Liver (tissue), 9 donors: Measurements from ENCODE around the gene BANK1. TPM values are rescaled to one million over a fixed set of nuclear protein-coding genes. Genes with fewer than 3 reads are reported as not detected.

Experiments used
- DNase-seq: peaks from one replicate; pipeline ENCODE4 v3.0.0-alpha.2; 2017; ENCODE audit warnings: low spot score
- H3K27ac ChIP-seq, 2 donors: one replicate each; pipeline ENCODE4 v1.7.0; 2013; ENCODE audit warnings: inconsistent platforms in 2 of 2, low read length in 2 of 2, control low read depth in 1 of 2, low read depth in 1 of 2, mild to moderate bottlenecking in 1 of 2
- H3K27me3 ChIP-seq, 4 donors: one replicate each; pipeline versions ENCODE4 v1.6.1 to v1.7.0; 2013; ENCODE audit warnings: low read length in 3 of 4, inconsistent platforms in 1 of 4, mild to moderate bottlenecking in 1 of 4, moderate library complexity in 1 of 4; ENCODE audit not compliant: control insufficient read depth in 4 of 4, insufficient read depth in 4 of 4
- H3K36me3 ChIP-seq, 4 donors: one replicate each; pipeline versions ENCODE4 v1.6.1 to v1.7.0; 2013; ENCODE audit warnings: low read length in 3 of 4, mild to moderate bottlenecking in 3 of 4, low read depth in 1 of 4, moderate library complexity in 1 of 4; ENCODE audit not compliant: control insufficient read depth in 4 of 4, insufficient read depth in 3 of 4
- H3K4me1 ChIP-seq, 4 donors: one replicate each; pipeline versions ENCODE4 v1.6.1 to v1.7.0; 2013; ENCODE audit warnings: low read length in 3 of 4, mild to moderate bottlenecking in 3 of 4, moderate library complexity in 1 of 4; ENCODE audit not compliant: control insufficient read depth in 4 of 4, insufficient read depth in 4 of 4
- H3K4me3 ChIP-seq, 3 donors: one replicate each; pipeline versions ENCODE4 v1.6.1 to v1.7.0; 2013; ENCODE audit warnings: low read length in 3 of 3, control low read depth in 1 of 3, low read depth in 1 of 3, mild to moderate bottlenecking in 1 of 3
- H3K9ac ChIP-seq, 2 donors: one replicate each; pipeline ENCODE4 v1.7.0; 2013; ENCODE audit warnings: low read length in 2 of 2, mild to moderate bottlenecking in 2 of 2, moderate library complexity in 2 of 2, control low read depth in 1 of 2, low read depth in 1 of 2
- H3K9me3 ChIP-seq, 4 donors: one replicate each; pipeline versions ENCODE4 v1.6.1 to v1.7.0; 2013; ENCODE audit warnings: low read length in 3 of 4; ENCODE audit not compliant: control insufficient read depth in 4 of 4
- EGR1 ChIP-seq, 2 donors: IDR thresholded peaks; 2 replicates each; pipeline ENCODE4 v1.6.1; 2016 to 2018; ENCODE audit warnings: antibody characterized with exemption in 2 of 2, low read depth in 2 of 2
- FOXA1 ChIP-seq: IDR thresholded peaks from 2 replicates; pipeline ENCODE4 v1.6.1; 2016; ENCODE audit warnings: antibody characterized with exemption
- FOXA2 ChIP-seq: IDR thresholded peaks from 2 replicates; pipeline ENCODE4 v1.6.1; 2016; ENCODE audit warnings: antibody characterized with exemption
- GABPA ChIP-seq, 2 donors: IDR thresholded peaks in 1 of 2; conservative IDR thresholded peaks in 1 of 2; 2 replicates each; pipeline ENCODE4 v1.6.1; 2016; ENCODE audit warnings: antibody characterized with exemption in 2 of 2, mild to moderate bottlenecking in 1 of 2, moderate library complexity in 1 of 2
- HNF4A ChIP-seq, 2 donors: conservative IDR thresholded peaks; 2 replicates each; pipeline ENCODE4 v1.6.1; 2016; ENCODE audit warnings: antibody characterized with exemption in 2 of 2, mild to moderate bottlenecking in 2 of 2
- HNF4G ChIP-seq: IDR thresholded peaks from 2 replicates; pipeline ENCODE4 v1.6.1; 2016; ENCODE audit warnings: antibody characterized with exemption
- JUND ChIP-seq, 2 donors: IDR thresholded peaks; 2 replicates each; pipeline ENCODE4 v1.6.1; 2016; ENCODE audit warnings: antibody characterized with exemption in 2 of 2
- NR2F2 ChIP-seq: IDR thresholded peaks from 2 replicates; pipeline ENCODE4 v1.6.1; 2016; ENCODE audit warnings: antibody characterized with exemption
- RAD21 ChIP-seq, 2 donors: IDR thresholded peaks; 2 replicates each; pipeline ENCODE4 v1.6.1; 2016; ENCODE audit warnings: antibody characterized with exemption in 2 of 2, mild to moderate bottlenecking in 2 of 2
- RXRA ChIP-seq, 2 donors: IDR thresholded peaks; 2 replicates each; pipeline ENCODE4 v1.6.1; 2017 to 2018; ENCODE audit warnings: antibody characterized with exemption in 2 of 2, mild to moderate bottlenecking in 1 of 2
- SP1 ChIP-seq: IDR thresholded peaks from 2 replicates; pipeline ENCODE4 v1.6.1; 2018; ENCODE audit warnings: antibody characterized with exemption, mild to moderate bottlenecking
- TAF1 ChIP-seq: conservative IDR thresholded peaks from 2 replicates; pipeline ENCODE4 v1.6.1; 2016; ENCODE audit warnings: antibody characterized with exemption, mild to moderate bottlenecking
- YY1 ChIP-seq: IDR thresholded peaks from 2 replicates; pipeline ENCODE4 v1.6.1; 2016; ENCODE audit warnings: antibody characterized with exemption, mild to moderate bottlenecking
- WGBS: extraction: QIAGEN DNeasy Blood & Tissue Kit; methylation state at CpG from one replicate; pipeline ENCODE4 v1.1.7; 2013; 5-methylcytosine and 5-hydroxymethylcytosine counted together
- polyA plus RNA-seq, 2 donors: library from polyadenylated mRNA; stranded (reverse) in 1 of 2; unstranded in 1 of 2; fragments of 200-250 nt in 1 of 2; fragments of >200 nt in 1 of 2; fragmentation: Nextera tagmentation in 1 of 2; extraction: Ambion mirVana in 1 of 2; gene quantifications; one replicate each; pipeline versions ENCODE4 v1.2.1 to v1.2.3, GENCODE V29; 2013 to 2015
- total RNA-seq, 2 donors: library from RNA; depleted of rRNA; stranded (reverse); fragments of >200 nt; gene quantifications; one replicate each; pipeline ENCODE4 v1.2.3, GENCODE V29; 2014
- TF ChIP-seq, protein P1 (sequence below): fragments of 150-350 bp; IDR thresholded peaks from 2 replicates; pipeline ENCODE4 v1.5.1; 2017; ENCODE audit warnings: improper control_type of control experiment, low read depth, low read length; ENCODE audit not compliant: missing input control
- TF ChIP-seq, protein P2 (sequence below): IDR thresholded peaks from 2 replicates; pipeline ENCODE4 v1.6.1; 2016; ENCODE audit warnings: antibody characterized with exemption, mild to moderate bottlenecking
- TF ChIP-seq, protein P3 (sequence below): IDR thresholded peaks from 2 replicates; pipeline ENCODE4 v1.6.1; 2016; ENCODE audit warnings: antibody characterized with exemption
- donor health status: healthy.
- donor health status: healthy.
- donor health status: healthy.
- donor health status: healthy.
- donor health status: healthy.

BANK1 gene
- total and polyA plus RNA-seq, 4 donors, result 0.06 to 1.7 (median 0.35) TPM

DNA sequence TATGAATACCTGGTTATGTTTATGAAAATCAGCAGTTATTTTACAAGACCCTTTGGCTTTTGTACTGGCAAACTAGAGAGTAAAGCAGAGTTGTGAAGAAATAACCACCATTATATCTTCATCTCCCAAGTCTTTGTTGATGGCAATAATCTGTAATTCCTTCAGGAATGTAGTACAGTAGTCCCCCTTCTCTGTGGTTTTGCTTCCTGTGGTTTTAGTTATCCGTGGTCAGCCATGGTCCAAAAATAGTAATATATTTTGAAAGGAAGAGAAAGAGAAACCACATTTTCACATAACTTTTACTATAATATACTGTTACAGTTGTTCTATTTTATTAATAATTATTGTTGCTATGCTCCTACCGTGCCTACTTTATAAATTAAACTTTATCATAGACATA lies 27.8 kb downstream of the BANK1 start (continued):
- TF ChIP-seq RXRA (IDR thresholded peaks at IDR 0.05), result no peak
- no peak for TF ChIP-seq SP1
- no peak for TF ChIP-seq HNF4G
- TF ChIP-seq RAD21 (IDR thresholded peaks at IDR 0.05), result no peak
- no peak for TF ChIP-seq JUND (IDR thresholded peaks at IDR 0.05)
- TF ChIP-seq TAF1, result no peak
- TF ChIP-seq, protein P1, sequence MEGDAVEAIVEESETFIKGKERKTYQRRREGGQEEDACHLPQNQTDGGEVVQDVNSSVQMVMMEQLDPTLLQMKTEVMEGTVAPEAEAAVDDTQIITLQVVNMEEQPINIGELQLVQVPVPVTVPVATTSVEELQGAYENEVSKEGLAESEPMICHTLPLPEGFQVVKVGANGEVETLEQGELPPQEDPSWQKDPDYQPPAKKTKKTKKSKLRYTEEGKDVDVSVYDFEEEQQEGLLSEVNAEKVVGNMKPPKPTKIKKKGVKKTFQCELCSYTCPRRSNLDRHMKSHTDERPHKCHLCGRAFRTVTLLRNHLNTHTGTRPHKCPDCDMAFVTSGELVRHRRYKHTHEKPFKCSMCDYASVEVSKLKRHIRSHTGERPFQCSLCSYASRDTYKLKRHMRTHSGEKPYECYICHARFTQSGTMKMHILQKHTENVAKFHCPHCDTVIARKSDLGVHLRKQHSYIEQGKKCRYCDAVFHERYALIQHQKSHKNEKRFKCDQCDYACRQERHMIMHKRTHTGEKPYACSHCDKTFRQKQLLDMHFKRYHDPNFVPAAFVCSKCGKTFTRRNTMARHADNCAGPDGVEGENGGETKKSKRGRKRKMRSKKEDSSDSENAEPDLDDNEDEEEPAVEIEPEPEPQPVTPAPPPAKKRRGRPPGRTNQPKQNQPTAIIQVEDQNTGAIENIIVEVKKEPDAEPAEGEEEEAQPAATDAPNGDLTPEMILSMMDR, result no peak
- TF ChIP-seq FOXA1, result no peak

DNA sequence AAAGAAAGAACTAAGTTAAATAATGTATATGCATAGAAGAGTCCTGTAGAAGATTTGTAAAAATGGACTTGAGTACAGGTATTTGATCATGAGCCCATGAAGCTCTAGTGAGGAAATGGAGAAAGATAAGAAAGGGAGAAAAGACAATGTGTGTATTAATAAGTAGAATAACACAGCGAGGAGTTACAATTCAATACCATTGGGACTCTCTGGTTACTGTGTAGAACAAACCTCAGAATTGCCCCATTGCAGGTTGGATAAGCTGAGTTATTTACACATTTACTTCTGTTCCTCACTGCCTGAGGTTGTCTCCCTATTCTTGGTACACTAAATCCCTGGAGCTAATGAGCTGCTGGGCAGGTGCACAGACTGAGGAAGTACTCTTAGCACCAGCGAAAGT lies 33.3 kb downstream of the BANK1 start:
- DNase-seq, result no peak
- TF ChIP-seq SP1 (no peak), RAD21 (IDR thresholded peaks at IDR 0.05) (no peak), GABPA (IDR thresholded peaks at IDR 0.05 in 1 of 2, conservative IDR thresholded peaks at IDR 0.05 in 1 of 2) (no peak)
- 83% methylated on average over 2 of the region's 2 CpGs for WGBS
- Histone ChIP-seq H3K9ac (no peak overlapping the region), H3K36me3 (no peaks in the 10 kb centered on the region), H3K4me1 (no peaks in the 10 kb centered on the region), H3K27me3 (no peaks in the 10 kb centered on the region), H3K9me3 (peaks cover 0 to 3% (median 0%) of the 10 kb centered on the region in 4 donors), H3K4me3 (no peak overlapping the region), H3K27ac (no peak overlapping the region)

DNA sequence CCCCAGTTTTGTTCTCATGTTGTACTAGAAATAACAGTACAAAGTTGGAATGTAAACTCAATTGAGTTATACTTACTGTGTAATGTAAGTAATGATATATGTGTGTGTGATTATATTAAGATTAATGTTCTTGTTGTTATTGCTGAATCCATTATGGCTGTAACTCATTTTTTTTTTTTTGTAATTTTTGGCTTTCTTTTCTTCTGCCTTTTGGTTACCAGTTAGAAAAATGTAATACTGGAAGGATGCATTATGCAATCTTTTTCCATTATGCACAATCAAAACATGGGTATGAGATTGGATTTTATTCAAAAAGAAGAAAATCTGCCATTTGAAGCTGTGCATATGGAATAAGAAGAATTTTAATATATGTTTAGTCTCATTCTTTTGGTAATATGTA lies 34.0 kb downstream of the BANK1 start:
- TF ChIP-seq JUND (IDR thresholded peaks at IDR 0.05), result no peak
- TF ChIP-seq NR2F2, result no peak
- TF ChIP-seq, protein P2, sequence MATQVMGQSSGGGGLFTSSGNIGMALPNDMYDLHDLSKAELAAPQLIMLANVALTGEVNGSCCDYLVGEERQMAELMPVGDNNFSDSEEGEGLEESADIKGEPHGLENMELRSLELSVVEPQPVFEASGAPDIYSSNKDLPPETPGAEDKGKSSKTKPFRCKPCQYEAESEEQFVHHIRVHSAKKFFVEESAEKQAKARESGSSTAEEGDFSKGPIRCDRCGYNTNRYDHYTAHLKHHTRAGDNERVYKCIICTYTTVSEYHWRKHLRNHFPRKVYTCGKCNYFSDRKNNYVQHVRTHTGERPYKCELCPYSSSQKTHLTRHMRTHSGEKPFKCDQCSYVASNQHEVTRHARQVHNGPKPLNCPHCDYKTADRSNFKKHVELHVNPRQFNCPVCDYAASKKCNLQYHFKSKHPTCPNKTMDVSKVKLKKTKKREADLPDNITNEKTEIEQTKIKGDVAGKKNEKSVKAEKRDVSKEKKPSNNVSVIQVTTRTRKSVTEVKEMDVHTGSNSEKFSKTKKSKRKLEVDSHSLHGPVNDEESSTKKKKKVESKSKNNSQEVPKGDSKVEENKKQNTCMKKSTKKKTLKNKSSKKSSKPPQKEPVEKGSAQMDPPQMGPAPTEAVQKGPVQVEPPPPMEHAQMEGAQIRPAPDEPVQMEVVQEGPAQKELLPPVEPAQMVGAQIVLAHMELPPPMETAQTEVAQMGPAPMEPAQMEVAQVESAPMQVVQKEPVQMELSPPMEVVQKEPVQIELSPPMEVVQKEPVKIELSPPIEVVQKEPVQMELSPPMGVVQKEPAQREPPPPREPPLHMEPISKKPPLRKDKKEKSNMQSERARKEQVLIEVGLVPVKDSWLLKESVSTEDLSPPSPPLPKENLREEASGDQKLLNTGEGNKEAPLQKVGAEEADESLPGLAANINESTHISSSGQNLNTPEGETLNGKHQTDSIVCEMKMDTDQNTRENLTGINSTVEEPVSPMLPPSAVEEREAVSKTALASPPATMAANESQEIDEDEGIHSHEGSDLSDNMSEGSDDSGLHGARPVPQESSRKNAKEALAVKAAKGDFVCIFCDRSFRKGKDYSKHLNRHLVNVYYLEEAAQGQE, result no peak
- TF ChIP-seq FOXA2, result no peak
- TF ChIP-seq, protein P3, sequence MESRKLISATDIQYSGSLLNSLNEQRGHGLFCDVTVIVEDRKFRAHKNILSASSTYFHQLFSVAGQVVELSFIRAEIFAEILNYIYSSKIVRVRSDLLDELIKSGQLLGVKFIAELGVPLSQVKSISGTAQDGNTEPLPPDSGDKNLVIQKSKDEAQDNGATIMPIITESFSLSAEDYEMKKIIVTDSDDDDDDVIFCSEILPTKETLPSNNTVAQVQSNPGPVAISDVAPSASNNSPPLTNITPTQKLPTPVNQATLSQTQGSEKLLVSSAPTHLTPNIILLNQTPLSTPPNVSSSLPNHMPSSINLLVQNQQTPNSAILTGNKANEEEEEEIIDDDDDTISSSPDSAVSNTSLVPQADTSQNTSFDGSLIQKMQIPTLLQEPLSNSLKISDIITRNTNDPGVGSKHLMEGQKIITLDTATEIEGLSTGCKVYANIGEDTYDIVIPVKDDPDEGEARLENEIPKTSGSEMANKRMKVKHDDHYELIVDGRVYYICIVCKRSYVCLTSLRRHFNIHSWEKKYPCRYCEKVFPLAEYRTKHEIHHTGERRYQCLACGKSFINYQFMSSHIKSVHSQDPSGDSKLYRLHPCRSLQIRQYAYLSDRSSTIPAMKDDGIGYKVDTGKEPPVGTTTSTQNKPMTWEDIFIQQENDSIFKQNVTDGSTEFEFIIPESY, result no peak
- no peak for TF ChIP-seq RXRA (IDR thresholded peaks at IDR 0.05)
- no peak for TF ChIP-seq YY1
- no peak for TF ChIP-seq EGR1 (IDR thresholded peaks at IDR 0.05; ENCODE audit: low read depth in 2 of 2)
- TF ChIP-seq, protein P1, result no peak
- TF ChIP-seq RAD21 (IDR thresholded peaks at IDR 0.05), result no peak
- TF ChIP-seq HNF4G, result no peak
- TF ChIP-seq TAF1, result no peak
- TF ChIP-seq HNF4A (conservative IDR thresholded peaks at IDR 0.05), result no peak
- Histone ChIP-seq H3K4me3 (no peak overlapping the region), H3K27ac (no peak overlapping the region)

More for the DNA sequence above, 34.0 kb downstream of the BANK1 start:
- Histone ChIP-seq H3K9me3 (peaks cover 0 to 3% (median 0%) of the 10 kb centered on the region in 4 donors), H3K36me3 (no peaks in the 10 kb centered on the region), H3K4me1 (no peaks in the 10 kb centered on the region), H3K9ac (no peak overlapping the region), H3K27me3 (no peaks in the 10 kb centered on the region)
- DNase-seq, result no peak
